ENCODE measurements around the gene OPCML. TPM values are rescaled to one million over a fixed set of nuclear protein-coding genes. Genes with fewer than 3 reads are reported as not detected.

OPCML gene
- total RNA-seq, 2 donors from 2014 or later = 0.34 TPM; not detected in 1

GRCh38 chr11:132650969-132651720 is 881.2 kb downstream of the OPCML start:
- Histone ChIP-seq H3K27ac (no peak overlapping the region), H3K36me3 (no peaks in the 10 kb centered on the region), H3K27me3 (replicated peaks; ENCODE audit: insufficient read depth) (no peaks in the 10 kb centered on the region), H3K9me3 (no peaks in the 10 kb centered on the region), H3K4me1 (replicated peaks) (no peaks in the 10 kb centered on the region), H3K4me3 (no peak overlapping the region)
- no peak for DNase-seq (ENCODE audit: low spot score)
- 85% methylated on average over 12 of the region's 12 CpGs for WGBS
- intact Hi-C loops (cut with DNase I) = no loop called here
- no peak for TF ChIP-seq POLR2A (IDR thresholded peaks at IDR 0.05)
- no peak for TF ChIP-seq CTCF (IDR thresholded peaks at IDR 0.05)
- no peak for TF ChIP-seq POLR2AphosphoS5 (IDR thresholded peaks at IDR 0.05)

- Histone ChIP-seq H3K36me3 (no peaks in the 10 kb centered on the region), H3K4me3 (no peak overlapping the region), H3K4me1 (replicated peaks) (no peaks in the 10 kb centered on the region), H3K9me3 (no peaks in the 10 kb centered on the region), H3K27me3 (replicated peaks; ENCODE audit: insufficient read depth) (no peaks in the 10 kb centered on the region), H3K27ac (no peak overlapping the region)
- TF ChIP-seq POLR2A (IDR thresholded peaks at IDR 0.05) (no peak), POLR2AphosphoS5 (IDR thresholded peaks at IDR 0.05) (no peak)
- no peak for DNase-seq (ENCODE audit: low spot score)
- 93% methylated on average over 9 of the region's 9 CpGs for WGBS
- intact Hi-C loops (cut with DNase I) = no loop called here
Observed at GRCh38 chr11:132649277-132649676, 883.0 kb downstream of the OPCML start.

GRCh38 chr11:132648851-132649250 is 883.5 kb downstream of the OPCML start:
- H3K9me3 ChIP-seq = no peaks in the 10 kb centered on the region
- no peak overlapping the region for H3K27ac ChIP-seq
- no peak overlapping the region for H3K4me3 ChIP-seq
- intact Hi-C loops (cut with DNase I) = no loop called here
- 62% methylated on average over 8 of the region's 8 CpGs for WGBS
- no peak for DNase-seq (ENCODE audit: low spot score)
- H3K36me3 ChIP-seq = no peaks in the 10 kb centered on the region
- no peaks in the 10 kb centered on the region for H3K27me3 ChIP-seq (replicated peaks; ENCODE audit: insufficient read depth)
- TF ChIP-seq CTCF (IDR thresholded peaks at IDR 0.05) (no peak), POLR2AphosphoS5 (IDR thresholded peaks at IDR 0.05) (no peak), POLR2A (IDR thresholded peaks at IDR 0.05) (no peak)
- H3K4me1 ChIP-seq (replicated peaks) = no peaks in the 10 kb centered on the region

- Histone ChIP-seq H3K36me3 (no peaks in the 10 kb centered on the region), H3K27ac (no peak overlapping the region), H3K9me3 (no peaks in the 10 kb centered on the region), H3K4me3 (no peak overlapping the region), H3K27me3 (replicated peaks; ENCODE audit: insufficient read depth) (no peaks in the 10 kb centered on the region), H3K4me1 (replicated peaks) (no peaks in the 10 kb centered on the region)
- WGBS = 88% methylated on average over 2 of the region's 2 CpGs
- intact Hi-C loops (cut with DNase I) = no loop called here
- no peak for TF ChIP-seq POLR2AphosphoS5 (IDR thresholded peaks at IDR 0.05)
- DNase-seq (ENCODE audit: low spot score) = no peak
Observed at GRCh38 chr11:132646890-132647289, 885.4 kb downstream of the OPCML start.

GRCh38 chr11:132644520-132645239 is 887.6 kb downstream of the OPCML start:
- DNase-seq (ENCODE audit: low spot score) = no peak
- no peak overlapping the region for H3K27ac ChIP-seq
- no peaks in the 10 kb centered on the region for H3K4me1 ChIP-seq (replicated peaks)
- intact Hi-C loops (cut with DNase I) = no loop called here
- 32% methylated on average over 6 of the region's 6 CpGs for WGBS
- H3K9me3 ChIP-seq = no peaks in the 10 kb centered on the region
- no peaks in the 10 kb centered on the region for H3K27me3 ChIP-seq (replicated peaks; ENCODE audit: insufficient read depth)
- no peak overlapping the region for H3K4me3 ChIP-seq
- no peaks in the 10 kb centered on the region for H3K36me3 ChIP-seq
- no peak for TF ChIP-seq POLR2A (IDR thresholded peaks at IDR 0.05)
- TF ChIP-seq CTCF (IDR thresholded peaks at IDR 0.05) = no peak
- no peak for TF ChIP-seq POLR2AphosphoS5 (IDR thresholded peaks at IDR 0.05)

Measured in prostate gland (tissue), 2 donors.